Measurements from ENCODE around the gene PAQR8.
A peak's percentile ranks its signal among the peaks of the same experiment; 100 is the strongest.
"Not testable (repeated sequence)": the region's sequence is repeated elsewhere in the genome, so short reads cannot be mapped to it uniquely, and the experiment has no call there.

The PAQR8 gene

GRCh38 chr6:52373151-52373690 is 11.3 kb downstream of the PAQR8 start:
- no peak overlapping the region for H3K4me3 ChIP-seq
- no peak overlapping the region for H3K27ac ChIP-seq

GRCh38 chr6:52374247-52374646 is 12.3 kb downstream of the PAQR8 start:
- Histone ChIP-seq H3K4me3 (no peak overlapping the region), H3K27ac (no peak overlapping the region)

DNA sequence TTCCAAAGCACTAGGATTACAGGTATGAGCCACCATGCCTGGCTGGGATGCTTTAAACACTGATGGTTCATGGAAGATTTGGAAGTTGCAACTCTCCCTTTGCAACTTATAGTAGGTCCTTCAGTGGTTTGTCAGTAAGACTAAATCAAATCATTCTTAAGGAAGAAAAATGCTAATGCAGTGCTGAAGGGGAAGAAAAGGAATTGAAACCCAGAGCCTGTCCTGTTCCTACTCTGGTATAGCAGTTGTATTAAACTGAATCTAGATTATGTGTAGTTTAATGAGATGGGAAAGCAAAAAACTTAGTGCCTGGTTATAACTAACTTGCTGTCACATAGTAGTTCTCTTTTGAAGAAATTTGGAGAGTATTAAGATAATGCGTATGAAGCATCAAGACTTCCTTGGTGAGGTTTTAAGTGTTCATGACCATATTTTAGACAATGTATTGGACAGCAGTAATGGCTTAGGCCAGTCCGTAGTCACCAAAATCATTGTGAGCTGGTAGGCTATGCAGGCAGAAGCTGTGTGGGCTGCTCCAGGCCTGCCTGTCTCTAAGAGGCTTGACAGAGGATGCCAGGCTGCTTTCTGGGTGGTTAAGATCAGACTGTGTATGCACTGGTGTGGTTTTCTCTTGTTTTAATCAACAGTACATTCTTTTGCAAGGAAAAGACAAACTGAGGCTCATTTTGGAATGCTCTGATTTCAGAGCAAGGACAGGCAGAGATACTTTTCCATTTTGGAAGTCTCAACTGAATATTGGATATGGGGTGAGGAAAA is 14.0 kb downstream of the PAQR8 start:
- no peak overlapping the region for H3K4me3 ChIP-seq
- H3K27ac ChIP-seq, result peak overlapping the region in 3 of 21 experiments; percentile 13 to 65 (median 16)

GRCh38 chr6:52376763-52377162 is 14.8 kb downstream of the PAQR8 start:
- peak overlapping the region in 2 of 21 experiments; percentile 13 to 65 for H3K27ac ChIP-seq
- H3K4me3 ChIP-seq, result no peak overlapping the region

GRCh38 chr6:52377538-52378221 is 15.7 kb downstream of the PAQR8 start:
- Histone ChIP-seq H3K4me3 (no peak overlapping the region), H3K27ac (peak overlapping the region in 1 of 21 experiments; percentile 27)

DNA sequence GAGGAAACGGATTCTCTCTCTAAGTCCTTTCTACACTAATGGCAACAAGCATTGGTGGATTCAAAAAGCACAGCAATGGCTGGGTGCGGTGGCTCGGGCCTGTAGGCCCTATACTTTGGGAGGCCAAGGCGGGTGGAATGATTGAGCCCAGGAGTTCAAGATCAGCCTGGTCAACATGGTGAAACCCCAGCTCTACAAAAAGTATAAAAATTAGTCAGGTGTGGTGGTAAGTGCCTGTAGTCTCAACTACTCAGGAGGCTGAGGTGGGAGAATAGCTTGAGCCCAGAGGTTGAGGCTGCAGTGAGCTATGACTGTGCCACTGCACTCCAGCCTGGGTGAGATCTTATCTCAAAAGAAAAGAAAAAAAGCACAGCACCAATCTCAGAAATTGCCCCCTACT is 19.3 kb downstream of the PAQR8 start:
- no peak overlapping the region for H3K27ac ChIP-seq
- no peak overlapping the region for H3K4me3 ChIP-seq

GRCh38 chr6:52384145-52384766 is 22.3 kb downstream of the PAQR8 start:
- Histone ChIP-seq H3K4me3 (no peak overlapping the region), H3K27ac (no peak overlapping the region)

DNA sequence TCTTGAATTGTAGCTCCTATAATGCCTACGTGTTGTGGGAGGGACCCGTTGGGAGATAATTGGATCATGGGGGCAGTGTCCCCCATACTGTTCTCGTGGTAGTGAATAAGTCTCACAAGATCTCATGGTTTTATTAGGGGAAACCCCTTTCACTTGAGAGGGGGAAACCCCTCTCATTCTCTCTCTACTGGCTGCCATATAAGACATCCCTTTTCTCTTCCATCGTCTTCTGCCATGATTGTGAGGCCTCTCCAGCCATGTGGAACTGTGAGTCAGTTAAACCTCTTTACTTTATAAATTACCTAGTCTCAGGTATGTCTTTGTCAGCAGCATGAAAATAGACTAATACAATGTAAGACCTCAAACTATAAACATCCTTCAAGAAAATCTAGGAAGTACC is 23.1 kb downstream of the PAQR8 start:
- Histone ChIP-seq H3K4me3 (no peak overlapping the region), H3K27ac (no peak overlapping the region)

- peak overlapping the region in 3 of 21 experiments; percentile 25 to 88 (median 50) for H3K27ac ChIP-seq
- not testable (repeated sequence) for H3K4me3 ChIP-seq
Observed at GRCh38 chr6:52388119-52388518, 26.2 kb downstream of the PAQR8 start.

DNA sequence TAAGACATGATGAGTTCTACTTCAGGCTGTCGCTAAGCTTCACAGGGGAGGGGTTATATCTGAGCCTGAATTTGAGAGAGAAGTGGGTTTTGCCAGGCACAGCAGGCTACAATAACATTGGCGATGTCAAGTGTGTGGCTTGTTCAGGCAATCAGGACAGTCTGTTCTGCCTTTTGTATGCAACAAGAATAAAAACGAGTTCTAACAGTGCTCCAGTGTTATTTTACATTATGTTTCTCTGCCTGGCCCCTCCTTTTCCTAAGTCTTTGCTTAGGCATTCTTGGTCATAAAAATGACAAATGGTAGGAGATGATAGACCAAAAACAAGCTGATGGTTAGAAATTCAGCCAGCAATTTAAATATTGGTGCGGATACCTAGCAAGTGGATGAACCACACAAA is 26.8 kb downstream of the PAQR8 start:
- Histone ChIP-seq H3K27ac (peak overlapping the region in 4 of 21 experiments; percentile 25 to 88 (median 58)), H3K4me3 (no peak overlapping the region)

GRCh38 chr6:52389264-52389625 is 27.3 kb downstream of the PAQR8 start:
- Histone ChIP-seq H3K4me3 (no peak overlapping the region), H3K27ac (peak overlapping the region in 9 of 21 experiments; percentile 16 to 88 (median 62))

DNA sequence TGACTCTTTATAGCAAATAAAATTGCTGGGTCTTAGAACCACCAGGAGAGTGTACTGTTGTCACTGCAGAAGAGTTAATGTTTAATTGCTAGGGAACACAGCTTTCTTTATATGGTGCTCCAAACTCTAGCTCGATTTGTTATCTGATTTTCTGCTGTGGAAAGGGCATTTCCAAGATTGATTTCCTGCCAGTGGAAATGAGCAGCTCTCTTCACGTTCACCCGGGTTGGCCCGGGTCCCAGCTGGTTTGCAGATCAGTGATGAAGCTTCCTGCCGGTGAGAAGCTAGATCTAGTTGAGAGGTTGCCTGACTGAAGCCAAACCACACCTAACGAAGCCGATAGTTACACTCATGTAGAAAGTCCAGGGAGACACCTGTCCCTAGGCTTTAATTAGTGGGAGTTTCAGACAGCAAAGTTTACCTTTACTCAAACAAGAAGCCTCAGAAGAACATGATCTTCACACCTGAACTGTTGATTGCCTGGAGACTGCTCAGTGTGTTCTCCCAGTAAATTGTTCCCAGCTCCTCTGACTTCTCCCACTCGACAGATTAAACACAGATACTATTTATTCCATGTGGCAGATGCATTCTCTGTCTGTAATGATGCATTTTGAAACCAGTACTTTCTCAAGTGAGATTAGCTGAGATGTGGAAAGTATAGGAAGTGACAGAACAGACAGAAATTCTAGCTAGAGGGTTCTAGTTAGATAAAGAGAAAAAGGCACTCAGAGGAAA is 27.8 kb downstream of the PAQR8 start:
- Histone ChIP-seq H3K4me3 (peak overlapping the region in 2 of 7 experiments; percentile 2 to 11), H3K27ac (peak overlapping the region in 14 of 21 experiments; percentile 6 to 88 (median 54))

- H3K27ac ChIP-seq, result peak overlapping the region in 14 of 21 experiments; percentile 6 to 88 (median 54)
- peak overlapping the region in 1 of 7 experiments; percentile 11 for H3K4me3 ChIP-seq
Observed at GRCh38 chr6:52390361-52390727, 28.4 kb downstream of the PAQR8 start.

- Histone ChIP-seq H3K4me3 (no peak overlapping the region), H3K27ac (peak overlapping the region in 1 of 21 experiments; percentile 88)
Observed at GRCh38 chr6:52391599-52391998, 29.6 kb downstream of the PAQR8 start.

- H3K4me3 ChIP-seq, result no peak overlapping the region
- H3K27ac ChIP-seq, result peak overlapping the region in 2 of 21 experiments; percentile 17 to 60
Observed at GRCh38 chr6:52392944-52393343, 31.0 kb downstream of the PAQR8 start.

GRCh38 chr6:52393780-52394179 is 31.8 kb downstream of the PAQR8 start:
- peak overlapping the region in 3 of 21 experiments; percentile 51 to 60 (median 56) for H3K27ac ChIP-seq
- no peak overlapping the region for H3K4me3 ChIP-seq

- no peak overlapping the region for H3K4me3 ChIP-seq
- peak overlapping the region in 3 of 21 experiments; percentile 51 to 60 (median 56) for H3K27ac ChIP-seq
Observed at GRCh38 chr6:52394251-52394666, 32.3 kb downstream of the PAQR8 start.

GRCh38 chr6:52395969-52396368 is 34.0 kb downstream of the PAQR8 start:
- no peak overlapping the region for H3K27ac ChIP-seq
- no peak overlapping the region for H3K4me3 ChIP-seq

GRCh38 chr6:52399511-52400312 is 37.8 kb downstream of the PAQR8 start:
- Histone ChIP-seq H3K27ac (no peak overlapping the region), H3K4me3 (no peak overlapping the region)

All from skin epidermis (tissue), 12 donors.